Measurements from ENCODE around the gene MYL1.

- no peak for TF ChIP-seq POLR2A (IDR thresholded peaks at IDR 0.05)
- no peak for TF ChIP-seq CTCF (IDR thresholded peaks at IDR 0.05)
- TF ChIP-seq EP300 (IDR thresholded peaks at IDR 0.05), result no peak
These were observed 62.0 kb downstream of the MYL1 start for GRCh38 chr2:210252699-210253606.

Data from tibial nerve (tissue), 4 donors.